NCI-H345 treated with DMSO at 0.1 percent for 48 hours (cell line): ENCODE data around the gene THRB.

Experiments
- DNase-seq: peaks from one replicate; lab custom pipeline; 2025; ENCODE audit not compliant: unreplicated experiment; lab: John Stamatoyannopoulos, UW

THRB gene

DNA sequence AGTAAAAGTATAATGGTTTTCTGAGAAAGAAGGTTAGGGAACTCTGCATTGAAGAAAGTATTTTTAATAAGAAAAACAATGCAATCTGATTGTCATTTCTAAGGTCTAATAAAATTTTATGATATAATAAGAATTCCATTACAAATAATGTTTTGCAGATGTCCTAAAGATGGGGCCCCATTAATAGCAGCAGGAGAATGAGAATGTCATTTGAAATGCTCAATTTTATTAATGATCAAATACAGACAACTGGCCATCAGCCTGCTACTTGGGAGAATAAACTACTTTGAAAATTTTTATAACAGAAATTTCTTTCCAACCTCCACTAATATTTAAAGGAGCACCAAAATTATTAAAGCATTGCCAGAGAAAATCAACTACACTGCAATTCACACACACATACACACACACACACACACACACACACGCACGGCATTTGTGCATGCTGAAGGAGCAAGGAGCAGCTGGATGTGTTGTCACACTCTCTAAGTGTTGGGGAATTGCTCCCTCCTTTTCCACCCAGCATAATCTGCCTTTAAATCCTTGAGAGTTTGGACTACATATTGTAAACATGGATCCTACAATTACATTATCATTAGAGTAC, 109.5 kb downstream of the THRB start:
- DNase-seq, result no peak

DNA sequence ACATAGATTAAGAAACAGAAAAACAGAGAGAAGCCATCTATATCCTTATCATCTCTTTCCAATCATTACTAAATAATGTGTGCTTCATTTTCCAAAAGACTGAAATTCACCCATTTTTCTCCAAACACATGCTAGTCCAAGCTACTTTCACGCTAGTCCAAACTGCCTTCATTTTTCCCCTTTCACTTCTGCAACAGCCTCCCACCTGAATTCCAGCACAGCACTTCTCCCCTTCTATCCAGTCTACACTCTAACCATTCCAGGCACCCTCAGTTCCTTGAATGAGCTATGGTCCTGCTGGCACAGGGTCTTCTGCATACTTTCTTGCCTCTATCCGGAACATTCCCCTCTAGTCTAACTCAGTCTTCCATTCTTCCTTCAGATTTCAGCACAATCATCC, 112.0 kb downstream of the THRB start:
- no peak for DNase-seq

DNA sequence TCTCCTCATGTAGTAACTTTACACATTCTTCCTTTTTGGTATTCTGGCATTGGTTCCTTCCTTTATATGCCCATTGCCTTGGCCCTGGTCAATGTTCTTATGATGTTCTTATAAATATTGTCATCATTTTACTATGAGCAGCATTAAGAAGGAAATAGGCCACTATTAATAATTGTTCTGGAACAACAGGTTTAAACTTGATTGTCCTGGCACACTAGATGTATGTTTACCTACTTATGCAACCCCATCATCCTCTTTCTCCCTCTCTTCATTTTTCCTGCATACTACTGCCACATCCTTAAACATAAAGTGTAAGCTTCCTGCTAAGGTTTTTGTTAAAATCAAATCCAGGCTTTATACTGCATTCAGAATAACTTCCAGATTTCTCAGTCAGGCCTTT, 114.7 kb downstream of the THRB start:
- DNase-seq, result no peak

DNA sequence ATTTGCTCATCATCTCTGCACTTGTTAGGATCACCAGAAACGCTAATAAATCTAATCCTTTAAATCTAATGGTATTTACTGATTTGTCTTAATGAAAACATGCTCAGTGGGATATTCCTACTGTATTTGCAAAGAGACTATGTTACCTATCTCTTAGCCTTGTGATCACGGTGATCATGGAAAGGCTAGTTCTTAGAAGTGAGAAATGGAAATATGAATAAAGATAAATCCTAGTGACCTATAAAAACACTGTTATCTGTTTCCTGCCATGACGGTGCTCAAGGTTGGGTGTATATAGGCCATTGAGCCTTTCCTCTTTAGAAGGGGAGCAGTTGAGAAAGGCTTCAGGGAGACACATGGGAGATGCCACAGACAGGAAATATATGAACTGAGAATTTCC, 116.3 kb downstream of the THRB start:
- no peak for DNase-seq

DNA sequence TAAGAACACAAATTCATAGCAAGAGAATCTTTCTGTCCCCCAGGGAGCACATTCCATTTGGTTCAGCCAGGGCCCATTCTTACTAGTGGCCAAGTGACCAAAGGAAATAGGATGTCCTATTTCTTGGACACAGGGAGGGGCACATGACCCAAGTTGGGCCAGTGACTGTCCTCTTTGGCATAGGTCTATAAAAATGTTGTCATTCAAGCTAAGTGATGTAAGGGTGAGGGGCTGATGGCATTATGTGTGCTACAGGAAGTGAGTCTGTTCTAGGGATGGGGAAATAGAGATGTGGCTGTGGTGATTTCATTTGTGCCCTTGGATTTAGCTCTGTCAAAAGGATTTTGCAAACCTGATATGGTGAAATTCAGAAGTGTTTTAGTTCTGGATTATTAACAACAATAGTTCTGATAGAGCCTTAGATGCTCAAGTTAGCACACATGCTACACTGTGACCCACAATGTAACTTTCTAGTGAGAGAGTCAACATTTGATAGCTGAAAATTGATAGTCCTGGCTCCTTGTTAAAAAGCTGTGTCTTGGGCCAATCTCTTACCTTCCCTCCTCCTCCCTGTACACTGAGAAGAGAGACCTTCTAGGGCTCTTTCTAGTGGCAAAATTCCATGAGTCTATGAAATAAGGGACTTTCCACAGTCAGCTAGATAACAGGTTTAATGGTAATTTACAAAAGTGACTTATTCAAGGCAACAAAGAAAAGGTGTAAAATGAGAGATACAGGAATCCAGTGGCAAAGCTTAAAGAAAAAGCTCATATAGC, 117.2 kb downstream of the THRB start:
- DNase-seq, result no peak

- no peak for DNase-seq
These were observed 118.7 kb downstream of the THRB start for GRCh38 chr3:24375947-24376384.

DNA sequence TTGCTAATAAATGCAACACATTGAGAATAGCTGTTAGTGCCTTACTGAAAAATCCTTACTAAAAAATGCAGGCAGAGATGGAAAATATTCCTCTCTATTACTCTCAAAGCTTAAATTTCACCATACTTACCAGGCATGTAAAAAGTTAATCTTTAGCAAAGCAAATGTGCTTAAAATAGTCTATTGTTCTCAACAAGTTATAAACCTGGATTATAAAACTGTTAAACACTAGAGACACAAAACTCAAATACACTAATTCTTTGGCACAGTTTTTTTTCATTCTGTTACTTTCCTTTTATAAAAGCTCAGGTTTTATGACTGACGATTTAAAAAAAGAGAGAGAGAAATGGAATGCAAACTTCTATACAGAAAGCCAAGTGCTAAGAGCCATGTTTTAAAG, 119.8 kb downstream of the THRB start:
- no peak for DNase-seq

DNA sequence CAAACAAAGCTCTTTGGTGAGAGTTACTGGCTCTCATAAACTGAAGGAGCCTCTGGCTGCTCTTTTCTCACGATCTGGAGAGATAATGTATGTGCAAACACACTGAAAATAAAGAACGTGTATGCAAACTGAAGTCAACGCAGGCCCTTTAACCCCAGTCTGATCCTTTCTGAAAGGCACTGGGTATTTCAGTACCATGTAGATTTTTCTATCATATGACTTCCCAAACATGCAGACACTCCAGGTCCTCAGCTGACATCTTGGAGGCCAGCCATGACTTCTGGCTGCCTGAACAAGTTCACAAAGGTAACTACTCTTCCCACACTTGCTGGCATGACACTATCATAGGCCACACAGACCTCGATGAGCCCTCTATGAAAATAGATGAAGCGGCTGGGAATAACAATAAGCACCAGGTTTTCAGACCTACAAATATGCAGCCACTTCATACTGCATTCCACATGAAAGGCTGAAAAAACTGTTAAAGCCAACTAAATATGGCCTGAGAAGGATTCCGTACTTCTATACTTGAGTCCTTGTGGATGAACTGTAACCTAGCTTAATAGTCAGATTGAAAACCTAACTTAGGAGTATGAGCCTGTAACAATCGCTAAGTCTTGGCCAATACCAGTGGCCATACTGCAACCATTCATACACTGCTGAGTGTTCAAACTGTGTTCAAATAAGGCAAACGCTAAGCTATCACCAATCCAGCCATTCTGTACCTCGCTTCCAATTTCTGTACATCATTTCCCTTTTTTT, 121.3 kb downstream of the THRB start:
- DNase-seq, result no peak

DNA sequence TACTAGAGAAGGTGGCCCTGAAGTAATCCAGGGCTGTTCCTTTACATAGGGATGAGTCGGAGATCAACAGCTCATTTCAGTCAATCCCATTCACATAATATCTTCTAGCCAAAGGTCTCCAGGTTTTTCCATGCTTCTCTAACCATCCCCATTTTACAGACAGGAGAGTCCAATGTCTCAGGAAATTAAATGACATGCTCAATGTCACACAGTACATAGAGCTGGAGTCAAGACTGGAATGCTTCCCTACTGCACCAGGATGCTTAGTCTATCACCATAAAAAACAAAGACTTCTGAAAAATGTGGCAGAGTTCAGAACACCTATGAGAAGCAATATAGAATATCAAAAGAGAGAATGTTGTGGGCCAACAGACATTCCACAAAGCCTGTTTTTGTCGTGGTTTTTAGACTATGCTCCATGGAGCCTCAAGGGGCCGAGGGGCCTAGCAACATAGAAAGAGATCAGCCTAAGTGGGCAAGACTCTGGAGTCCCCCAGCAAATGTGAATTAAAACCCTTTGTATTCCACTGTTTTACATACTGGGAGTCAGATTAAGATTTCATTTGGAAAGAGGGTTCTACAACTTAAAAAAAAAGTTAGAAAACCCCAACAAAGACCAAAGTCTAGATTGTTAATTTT, 122.0 kb downstream of the THRB start:
- no peak for DNase-seq

DNA sequence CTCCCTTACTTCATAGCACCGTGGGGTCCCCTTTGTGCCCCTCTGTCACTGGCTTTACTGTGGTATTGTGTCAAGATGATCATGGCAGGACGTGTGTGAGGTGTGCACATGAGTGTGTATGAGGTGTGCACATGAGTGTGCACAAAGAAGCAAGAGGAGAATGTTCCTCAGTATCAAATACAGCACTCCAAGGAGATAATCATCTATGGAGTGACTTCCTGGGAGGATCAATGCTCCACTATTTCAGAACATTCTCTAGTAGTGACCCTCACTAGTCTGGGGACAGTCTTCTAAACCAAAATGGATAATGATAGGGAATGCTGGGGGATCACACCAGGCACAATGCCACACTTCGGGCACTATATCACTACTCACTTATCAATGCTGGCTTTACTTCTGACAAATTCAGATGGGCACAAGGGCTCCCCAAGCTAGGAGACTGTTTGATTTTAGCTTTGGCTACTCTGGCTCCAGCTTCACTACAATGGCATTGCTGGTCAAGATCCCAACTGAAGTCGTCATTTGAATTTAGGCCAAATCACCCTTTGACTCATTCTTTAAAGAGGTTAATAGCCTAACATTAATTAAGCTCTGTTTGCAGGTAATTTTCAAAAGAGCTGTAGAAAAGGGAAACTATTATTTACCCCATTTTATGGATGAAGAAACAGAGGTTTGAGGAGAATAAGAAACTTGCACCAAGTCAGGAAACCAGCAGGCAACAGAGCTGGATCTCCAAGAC, 124.1 kb downstream of the THRB start:
- DNase-seq, result no peak

DNA sequence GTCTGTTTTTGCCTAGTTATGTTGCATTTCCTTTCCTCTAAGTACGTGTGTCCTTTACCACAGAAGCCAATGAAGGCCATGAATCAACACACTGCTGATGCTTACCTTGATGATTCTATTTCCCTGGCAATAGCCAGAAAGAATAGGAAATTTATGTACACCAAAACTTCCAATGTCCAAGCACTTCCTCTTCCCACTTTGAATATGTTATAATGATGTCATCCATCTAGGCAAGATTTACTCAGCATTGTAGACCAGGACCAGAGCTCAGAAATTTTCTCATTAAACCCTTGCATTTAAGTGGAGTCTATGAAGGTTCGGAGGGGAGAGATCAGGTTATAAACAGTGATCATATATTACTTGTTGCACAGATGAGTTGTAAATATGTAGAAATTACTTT, 126.0 kb downstream of the THRB start:
- DNase-seq, result no peak

GRCh38 chr3:24367664-24368264, 126.9 kb downstream of the THRB start:
- DNase-seq, result no peak

DNA sequence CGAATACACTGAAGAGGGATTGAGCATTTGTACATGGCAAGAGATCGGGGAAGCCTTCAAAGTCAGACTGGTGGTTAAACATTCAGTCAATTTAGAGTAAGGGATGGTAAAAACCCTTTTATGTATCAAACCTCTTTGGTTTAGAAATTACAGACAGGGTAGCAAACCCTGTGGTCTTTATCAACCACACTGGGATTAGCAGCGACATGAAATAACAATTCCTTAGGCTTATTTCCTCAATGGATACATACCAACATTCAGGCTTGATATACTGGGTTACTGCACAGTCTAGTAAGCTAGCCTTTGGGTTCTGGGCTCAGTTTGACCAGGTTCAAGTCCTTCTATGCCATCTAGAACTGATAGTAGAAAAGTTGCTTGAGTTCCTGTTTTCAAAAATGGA, 127.4 kb downstream of the THRB start:
- no peak for DNase-seq

GRCh38 chr3:24365168-24365567, 129.5 kb downstream of the THRB start:
- DNase-seq, result no peak

- no peak for DNase-seq
These were observed 130.3 kb downstream of the THRB start for GRCh38 chr3:24364359-24364758.

DNA sequence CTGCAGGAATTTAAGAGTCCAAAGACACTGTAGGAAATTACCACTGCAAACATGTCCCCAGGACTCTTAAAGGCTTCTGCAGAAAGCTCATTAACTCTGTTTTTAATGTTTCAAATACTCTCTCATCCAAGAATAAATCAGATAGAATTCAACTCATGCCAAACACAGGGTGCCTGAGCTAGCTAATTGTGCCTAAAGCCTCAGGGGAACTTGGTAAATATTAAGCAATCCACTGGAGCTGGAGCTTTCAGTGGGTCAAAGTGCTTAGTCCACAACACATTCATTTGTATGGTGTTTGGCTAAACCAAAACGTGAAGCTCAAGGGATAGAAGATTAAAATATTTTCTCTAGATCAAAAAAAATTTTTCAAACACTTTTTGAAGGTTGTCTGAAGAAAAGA, 131.4 kb downstream of the THRB start:
- no peak for DNase-seq

DNA sequence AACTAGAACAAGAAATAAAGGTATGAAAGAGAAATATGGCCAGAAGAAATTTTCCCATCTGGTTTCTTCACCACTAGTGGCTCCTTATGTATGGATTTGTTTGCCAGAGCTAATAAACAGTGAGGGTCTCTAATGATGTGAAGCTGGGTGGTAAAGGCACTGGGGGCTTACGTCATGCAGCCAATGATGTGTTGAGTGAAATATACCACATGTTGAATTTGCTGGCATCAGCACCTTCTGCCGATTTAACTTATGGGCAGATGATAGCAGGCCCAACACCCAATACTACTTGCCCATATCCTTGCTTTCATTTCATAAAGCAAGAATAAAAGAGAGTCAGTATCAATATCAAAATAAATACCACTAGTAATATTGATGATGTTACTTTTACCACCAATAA, 133.0 kb downstream of the THRB start:
- DNase-seq, result no peak

GRCh38 chr3:24360957-24361356, 133.7 kb downstream of the THRB start:
- no peak for DNase-seq

DNA sequence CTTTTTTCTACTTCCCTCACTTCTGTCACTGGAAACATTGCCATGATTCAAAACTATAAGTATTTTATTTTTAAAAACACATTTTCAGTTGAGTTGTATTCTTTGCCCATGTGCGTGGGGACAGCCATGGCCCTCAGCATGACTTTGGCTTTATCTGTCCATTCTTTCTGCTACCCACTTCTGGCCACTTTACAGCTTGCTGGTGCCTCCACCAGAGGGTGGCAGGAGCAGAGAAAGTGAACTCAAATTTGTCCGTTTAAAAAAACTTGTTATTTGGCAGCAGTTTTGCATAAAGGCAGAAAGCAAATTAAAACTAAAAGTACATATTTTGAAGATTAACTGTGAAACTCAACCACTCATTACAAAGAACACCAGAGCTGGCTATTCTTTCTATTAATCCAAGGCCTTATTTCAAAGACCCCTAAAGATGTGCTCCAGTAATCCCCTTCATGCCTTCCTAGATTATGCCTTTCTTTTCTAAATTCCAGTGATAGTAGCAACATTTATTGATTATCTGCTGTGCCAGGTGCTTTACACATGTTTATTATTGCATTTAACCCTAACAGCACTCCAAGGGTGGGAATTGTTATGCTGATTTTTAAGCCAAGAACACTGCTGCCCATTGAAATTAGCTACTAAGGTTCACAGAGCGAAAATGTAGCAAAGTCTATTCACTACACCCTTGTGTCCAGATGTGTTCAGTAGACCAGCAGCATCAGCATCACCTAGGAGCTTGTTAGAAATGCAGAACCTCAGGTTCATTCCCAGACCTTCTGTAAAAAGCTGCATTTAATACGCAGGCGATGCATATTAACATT, 134.8 kb downstream of the THRB start:
- DNase-seq, result no peak

DNA sequence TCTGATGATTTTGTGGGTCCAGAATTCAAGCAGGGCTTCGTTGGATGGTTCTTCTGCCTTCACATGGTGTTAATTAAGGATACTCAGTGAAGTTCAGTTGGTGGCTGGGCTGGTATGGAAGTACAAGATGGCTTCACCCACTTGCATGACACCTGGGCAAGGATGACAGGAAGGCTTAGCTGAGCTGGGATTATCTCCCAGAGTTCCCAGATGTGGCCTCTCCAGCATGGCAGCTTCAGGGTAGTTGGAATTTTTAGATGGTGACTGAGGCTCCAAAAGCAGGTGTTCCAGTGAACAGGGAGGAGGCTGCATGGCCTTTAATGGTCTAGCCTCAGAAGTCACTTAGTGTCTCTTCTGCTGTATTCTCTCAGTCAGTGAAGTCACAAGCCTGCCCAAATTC, 135.5 kb downstream of the THRB start:
- DNase-seq, result no peak
